GM12891 (cell line): Measurements from ENCODE around the gene TMEM114.

ENCODE experiments used
- PAX5 ChIP-seq: IDR thresholded peaks from 2 replicates; pipeline ENCODE4 v1.6.1; 2011; ENCODE audit warnings: low read length, moderate library complexity, mild to moderate bottlenecking; ENCODE audit not compliant: insufficient read depth, severe bottlenecking
- POLR2A ChIP-seq: IDR thresholded peaks from 2 replicates; pipeline ENCODE4 v1.6.1; 2011; ENCODE audit warnings: low read depth, low read length, control low read depth
- POLR2AphosphoS5 ChIP-seq: IDR thresholded peaks from 2 replicates; pipeline ENCODE4 v1.6.1; 2011; ENCODE audit warnings: low read depth, low read length, control low read depth
- SPI1 ChIP-seq: IDR thresholded peaks from 2 replicates; pipeline ENCODE4 v1.6.1; 2011; ENCODE audit warnings: low read depth, low read length, control low read depth
- TAF1 ChIP-seq: IDR thresholded peaks from 2 replicates; pipeline ENCODE4 v1.6.1; 2011; ENCODE audit warnings: low read depth, low read length, control low read depth

DNA sequence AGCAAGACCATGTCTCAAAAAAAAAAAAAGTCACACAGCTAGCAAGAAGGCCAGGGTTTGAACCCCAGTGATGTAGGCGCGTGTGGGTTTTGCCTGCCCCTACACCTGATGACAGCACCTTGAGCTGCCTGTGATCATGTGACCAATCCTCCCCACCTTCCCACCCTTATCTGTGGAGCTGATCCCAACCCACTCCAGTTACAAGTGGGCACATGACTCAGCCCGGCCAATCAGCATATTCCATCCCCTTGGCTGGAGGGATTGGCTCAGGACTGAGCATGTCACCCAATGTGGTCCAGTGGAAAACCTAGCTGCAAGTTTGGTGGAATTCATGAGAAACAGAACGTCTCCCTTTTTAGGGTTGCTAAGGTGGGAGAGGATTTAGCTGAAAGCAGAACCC lies 6.6 kb downstream of the TMEM114 start:
- TF ChIP-seq POLR2A, result no peak
- TF ChIP-seq PAX5, result no peak
- TF ChIP-seq POLR2AphosphoS5, result no peak
- no peak for TF ChIP-seq TAF1
- no peak for TF ChIP-seq SPI1
